ENCODE measurements around the gene RHOJ. TPM values are rescaled to one million over a fixed set of nuclear protein-coding genes. Genes with fewer than 3 reads are reported as not detected.
A peak's percentile ranks its signal among the peaks of the same experiment; 100 is the strongest.
"Not testable (repeated sequence)": the region's sequence is repeated elsewhere in the genome, so short reads cannot be mapped to it uniquely, and the experiment has no call there.

Gene RHOJ
- 10 to 100 TPM; 13.6 to 40.8 (median 25.0) TPM for total RNA-seq

GRCh38 chr14:63204407-63205043 lies at the start of gene RHOJ:
TSS of gene RHOJ (plus strand) at chr14:63204443. CDS start at chr14:63204870, 427 bp downstream.
- intact Hi-C loops (cut with DNase I; ENCODE audit: low total_unique reads) = no loop called here
- Histone ChIP-seq H3K9me3 (no peaks in the 10 kb centered on the region), H3K4me1 (peaks cover 0 to 3% of the 10 kb centered on the region in 2 donors), H3K27me3 (no peaks in the 10 kb centered on the region), H3K27ac (peak within 1 kb of the TSS; percentile 87 to 94), H3K4me3 (peak within 1 kb of the TSS; percentile 37 to 51), H3K36me3 (no peaks in the 10 kb centered on the region)
- peak; percentile 25 to 39 for DNase-seq
- TF ChIP-seq, protein P1, sequence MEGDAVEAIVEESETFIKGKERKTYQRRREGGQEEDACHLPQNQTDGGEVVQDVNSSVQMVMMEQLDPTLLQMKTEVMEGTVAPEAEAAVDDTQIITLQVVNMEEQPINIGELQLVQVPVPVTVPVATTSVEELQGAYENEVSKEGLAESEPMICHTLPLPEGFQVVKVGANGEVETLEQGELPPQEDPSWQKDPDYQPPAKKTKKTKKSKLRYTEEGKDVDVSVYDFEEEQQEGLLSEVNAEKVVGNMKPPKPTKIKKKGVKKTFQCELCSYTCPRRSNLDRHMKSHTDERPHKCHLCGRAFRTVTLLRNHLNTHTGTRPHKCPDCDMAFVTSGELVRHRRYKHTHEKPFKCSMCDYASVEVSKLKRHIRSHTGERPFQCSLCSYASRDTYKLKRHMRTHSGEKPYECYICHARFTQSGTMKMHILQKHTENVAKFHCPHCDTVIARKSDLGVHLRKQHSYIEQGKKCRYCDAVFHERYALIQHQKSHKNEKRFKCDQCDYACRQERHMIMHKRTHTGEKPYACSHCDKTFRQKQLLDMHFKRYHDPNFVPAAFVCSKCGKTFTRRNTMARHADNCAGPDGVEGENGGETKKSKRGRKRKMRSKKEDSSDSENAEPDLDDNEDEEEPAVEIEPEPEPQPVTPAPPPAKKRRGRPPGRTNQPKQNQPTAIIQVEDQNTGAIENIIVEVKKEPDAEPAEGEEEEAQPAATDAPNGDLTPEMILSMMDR (IDR thresholded peaks at IDR 0.05) = no peak
- TF ChIP-seq POLR2A (IDR thresholded peaks at IDR 0.05) = peak in 1 of 2 donors; percentile 32

GRCh38 chr14:63155511-63156185 lies 48.6 kb upstream of the RHOJ start:
- Histone ChIP-seq H3K36me3 (no peaks in the 10 kb centered on the region), H3K9me3 (no peaks in the 10 kb centered on the region), H3K4me1 (no peaks in the 10 kb centered on the region), H3K27me3 (no peaks in the 10 kb centered on the region), H3K4me3 (no peak overlapping the region), H3K27ac (no peak overlapping the region)
- no peak for TF ChIP-seq POLR2A (IDR thresholded peaks at IDR 0.05)
- TF ChIP-seq, protein P1 (IDR thresholded peaks at IDR 0.05) = no peak
- DNase-seq = no peak
- intact Hi-C loops (cut with DNase I; ENCODE audit: low total_unique reads) = no loop called here

- Histone ChIP-seq H3K36me3 (no peaks in the 10 kb centered on the region), H3K27ac (no peak overlapping the region), H3K4me1 (no peaks in the 10 kb centered on the region), H3K9me3 (no peaks in the 10 kb centered on the region), H3K4me3 (no peak overlapping the region), H3K27me3 (no peaks in the 10 kb centered on the region)
- intact Hi-C loops (cut with DNase I; ENCODE audit: low total_unique reads) = no loop called here
- TF ChIP-seq, protein P1 (IDR thresholded peaks at IDR 0.05) = no peak
- no peak for DNase-seq
Observed at GRCh38 chr14:63157195-63157594, 47.0 kb upstream of the RHOJ start.

- intact Hi-C loops (cut with DNase I; ENCODE audit: low total_unique reads) = no loop called here
- Histone ChIP-seq H3K27ac (no peak overlapping the region), H3K36me3 (no peaks in the 10 kb centered on the region), H3K4me1 (no peaks in the 10 kb centered on the region), H3K9me3 (peaks cover 0 to 5% of the 10 kb centered on the region in 2 donors), H3K4me3 (no peak overlapping the region), H3K27me3 (no peaks in the 10 kb centered on the region)
- DNase-seq = no peak
- TF ChIP-seq, protein P1 (IDR thresholded peaks at IDR 0.05) = no peak
- TF ChIP-seq POLR2A (IDR thresholded peaks at IDR 0.05) = no peak
Observed at GRCh38 chr14:63163306-63163705, 40.9 kb upstream of the RHOJ start.

GRCh38 chr14:63164108-63164683 lies 40.0 kb upstream of the RHOJ start:
- intact Hi-C loops (cut with DNase I; ENCODE audit: low total_unique reads) = no loop called here
- no peak overlapping the region for H3K27ac ChIP-seq
- no peaks in the 10 kb centered on the region for H3K4me1 ChIP-seq
- no peak overlapping the region for H3K4me3 ChIP-seq
- DNase-seq = no peak
- no peaks in the 10 kb centered on the region for H3K36me3 ChIP-seq
- peaks cover 0 to 5% of the 10 kb centered on the region in 2 donors for H3K9me3 ChIP-seq
- no peaks in the 10 kb centered on the region for H3K27me3 ChIP-seq
- TF ChIP-seq, protein P1 (IDR thresholded peaks at IDR 0.05) = no peak
- no peak for TF ChIP-seq POLR2A (IDR thresholded peaks at IDR 0.05)

GRCh38 chr14:63165267-63165666 lies 39.0 kb upstream of the RHOJ start:
- intact Hi-C loops (cut with DNase I; ENCODE audit: low total_unique reads); H3K27ac ChIP-seq: not testable (repeated sequence)

More at GRCh38 chr14:63165267-63165666, 39.0 kb upstream of the RHOJ start:
- H3K4me1 ChIP-seq, H3K9me3 ChIP-seq, H3K4me3 ChIP-seq, H3K36me3 ChIP-seq, DNase-seq, H3K27me3 ChIP-seq: not testable (repeated sequence)
